ENCODE data around the gene CFAP100.

DNA sequence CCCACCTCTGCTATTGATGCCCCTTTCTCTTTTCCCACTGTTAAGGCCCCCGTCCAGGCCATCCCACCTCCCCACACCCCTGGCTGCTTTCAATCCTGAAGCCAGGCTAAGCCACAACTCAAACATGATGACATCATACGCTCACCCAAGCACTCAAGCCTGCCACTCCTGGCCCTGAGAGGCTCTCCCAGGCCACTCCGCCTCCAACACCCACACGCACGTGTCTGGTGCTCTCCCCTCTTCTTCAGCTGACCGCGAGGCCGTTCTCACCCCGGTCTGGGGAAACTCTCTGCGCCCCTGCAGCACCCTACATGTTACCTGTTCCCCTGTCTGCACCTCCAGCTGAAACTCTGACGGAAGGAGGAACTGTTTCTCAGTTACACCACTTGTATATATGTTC is 74.8 kb downstream of the CFAP100 start:
- TF ChIP-seq CTCF (IDR thresholded peaks at IDR 0.05) (no peak), POLR2A (IDR thresholded peaks at IDR 0.05) (no peak)
